ENCODE measurements around the gene CAPS.

- no peak for TF ChIP-seq CTCF (IDR thresholded peaks at IDR 0.05)
- no peak for TF ChIP-seq POLR2A (IDR thresholded peaks at IDR 0.05)
- TF ChIP-seq POLR2AphosphoS5 (IDR thresholded peaks at IDR 0.05) = no peak
- TF ChIP-seq EP300 (IDR thresholded peaks at IDR 0.05; ENCODE audit: low read depth) = no peak
Measured at GRCh38 chr19:5929179-5929578, 15.1 kb downstream of the CAPS start.
